ENCODE data around the gene AGFG1.

AGFG1 gene

GRCh38 chr2:227462462-227462951 is 9.4 kb upstream of the AGFG1 start:
- no peak for DNase-seq (ENCODE audit: low spot score)

GRCh38 chr2:227462972-227463931 is 8.7 kb upstream of the AGFG1 start:
- DNase-seq (ENCODE audit: low spot score), result no peak

GRCh38 chr2:227464361-227464760 is 7.6 kb upstream of the AGFG1 start:
- no peak for DNase-seq (ENCODE audit: low spot score)

GRCh38 chr2:227464851-227465250 is 7.1 kb upstream of the AGFG1 start:
- no peak for DNase-seq (ENCODE audit: low spot score)

DNA sequence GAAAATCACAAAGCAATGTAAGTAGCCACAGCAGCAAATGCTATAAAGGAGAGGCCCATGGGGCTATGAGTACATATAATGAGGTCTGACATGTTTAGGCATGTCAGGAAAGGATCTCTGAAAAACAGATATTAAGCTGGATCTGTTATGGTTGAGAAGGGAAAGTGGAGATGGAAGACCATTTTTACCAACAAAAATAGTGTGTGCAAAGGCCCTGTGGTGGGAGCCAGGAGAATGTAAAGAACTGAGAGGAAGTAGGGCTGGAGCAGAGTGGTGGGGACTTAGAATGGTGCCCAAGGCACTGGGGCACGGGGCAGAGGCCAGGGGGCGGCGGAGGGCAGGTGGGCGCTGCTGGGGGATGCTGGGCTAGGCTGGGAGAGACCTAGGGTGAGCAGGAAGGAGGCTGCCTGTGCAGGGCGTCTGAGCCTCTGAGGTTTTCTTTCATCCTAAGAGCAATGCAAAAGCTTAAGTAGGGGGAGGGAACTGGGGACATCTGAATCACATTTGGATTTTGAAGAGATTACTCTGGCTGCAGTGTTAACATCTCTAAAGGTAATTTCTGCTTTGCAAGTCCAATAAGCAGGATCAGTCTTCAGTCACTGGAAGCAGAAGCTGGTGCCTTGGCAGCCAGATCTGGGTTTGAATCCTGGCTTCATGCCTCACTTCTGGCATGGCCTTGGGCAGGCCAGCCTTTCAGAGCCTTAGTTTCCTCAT is 4.9 kb upstream of the AGFG1 start:
- no peak for DNase-seq (ENCODE audit: low spot score)

GRCh38 chr2:227471412-227471811 is 544 bp upstream of the AGFG1 start:
- DNase-seq (ENCODE audit: low spot score), result no peak

DNA sequence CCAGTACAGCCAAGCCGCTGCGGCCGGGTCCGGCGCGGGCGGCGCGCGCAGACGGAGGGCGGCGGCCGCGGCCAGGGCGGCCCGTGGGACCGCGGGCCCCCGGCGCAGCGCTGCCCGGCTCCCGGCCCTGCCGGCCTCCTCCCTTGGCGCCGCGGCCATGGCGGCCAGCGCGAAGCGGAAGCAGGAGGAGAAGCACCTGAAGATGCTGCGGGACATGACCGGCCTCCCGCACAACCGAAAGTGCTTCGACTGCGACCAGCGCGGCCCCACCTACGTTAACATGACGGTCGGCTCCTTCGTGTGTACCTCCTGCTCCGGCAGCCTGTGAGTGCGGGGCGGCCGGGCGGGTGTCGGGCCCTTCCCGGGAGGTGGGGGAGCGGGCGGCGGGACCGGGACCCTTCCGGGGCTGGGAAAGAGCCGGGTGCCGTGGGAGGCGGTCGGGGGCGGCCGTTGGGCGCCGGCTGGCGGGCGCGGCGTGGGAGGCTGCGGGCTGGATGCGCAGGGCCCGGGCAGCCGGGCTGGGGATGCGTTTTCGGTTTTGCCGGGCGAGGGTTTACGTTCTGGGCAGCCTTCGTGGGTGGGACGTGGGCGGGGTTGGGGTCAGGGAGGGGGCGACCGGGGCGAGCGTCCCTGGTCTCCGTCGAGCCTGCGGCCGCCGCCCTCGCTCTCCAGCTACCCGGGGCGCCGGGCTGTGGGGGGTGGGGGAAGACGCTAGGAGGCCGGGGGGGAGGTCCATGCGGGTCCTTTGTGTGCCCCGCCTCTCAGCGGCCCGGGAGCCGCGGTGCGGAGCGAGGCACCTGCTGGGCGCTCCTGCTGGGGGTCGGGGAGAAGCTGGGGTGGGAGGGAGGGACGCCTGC is 537 bp downstream of the AGFG1 start:
- DNase-seq (ENCODE audit: low spot score), result peak; percentile 70

DNA sequence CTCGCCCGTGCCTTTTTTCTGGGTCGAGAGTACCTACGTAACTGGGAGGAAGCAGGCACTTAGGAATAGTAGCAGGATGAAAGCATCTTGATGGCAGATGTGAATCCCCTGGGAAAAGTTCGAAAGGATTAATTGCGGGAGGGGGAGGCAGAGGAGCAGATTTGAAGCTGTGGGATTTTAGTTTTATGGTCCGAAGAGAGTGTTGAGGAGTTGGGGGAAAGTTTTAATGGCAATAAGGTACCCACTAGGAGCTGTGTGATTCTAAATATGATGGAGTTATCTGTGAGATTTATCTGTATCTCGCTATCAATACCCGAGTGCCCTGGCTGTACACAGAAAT is 1.1 kb downstream of the AGFG1 start:
- DNase-seq (ENCODE audit: low spot score), result no peak

DNA sequence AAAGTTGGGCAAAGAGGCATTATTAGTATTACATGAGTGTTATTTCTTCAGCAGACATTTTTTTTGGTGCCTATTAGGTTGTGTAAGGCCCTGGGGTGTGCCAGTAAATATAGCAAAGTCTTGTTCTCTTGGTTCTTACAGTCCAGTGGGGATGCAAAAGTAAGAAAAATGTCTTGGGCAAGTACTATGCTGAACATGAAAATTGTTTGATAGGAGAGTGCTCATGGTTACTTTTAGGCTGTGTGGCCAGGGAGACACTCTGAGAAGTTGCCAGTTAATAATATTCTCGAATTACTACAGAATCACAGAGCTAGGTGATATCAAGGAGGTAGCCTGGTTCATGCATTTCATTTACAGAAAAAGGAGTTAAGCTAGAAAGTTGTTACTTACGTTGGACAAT is 1.9 kb downstream of the AGFG1 start:
- no peak for DNase-seq (ENCODE audit: low spot score)

- no peak for DNase-seq (ENCODE audit: low spot score)
Measured at GRCh38 chr2:227474410-227474809, 2.5 kb downstream of the AGFG1 start.

DNA sequence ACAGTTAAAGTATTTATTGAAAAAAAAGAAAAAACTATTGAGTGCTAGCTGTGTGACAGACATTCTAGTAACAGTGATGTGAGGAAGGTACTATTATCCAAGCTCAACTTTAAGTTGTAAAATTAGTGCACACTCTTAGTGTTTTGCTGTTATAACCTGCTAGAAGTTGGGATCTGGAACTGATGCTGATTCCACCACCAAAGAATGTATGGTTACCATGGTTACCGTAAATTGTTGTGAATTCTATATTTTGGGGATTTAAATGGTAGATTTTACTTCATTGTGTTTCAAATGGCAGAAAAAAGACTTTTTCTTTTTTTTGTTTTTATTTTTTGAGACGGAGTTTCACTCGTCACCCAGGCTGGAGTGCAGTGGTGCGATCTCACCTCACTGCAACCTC is 5.3 kb downstream of the AGFG1 start:
- DNase-seq (ENCODE audit: low spot score), result no peak

GRCh38 chr2:227479865-227480475 is 8.0 kb downstream of the AGFG1 start:
- DNase-seq (ENCODE audit: low spot score), result no peak

GRCh38 chr2:227480528-227480927 is 8.6 kb downstream of the AGFG1 start:
- DNase-seq (ENCODE audit: low spot score), result no peak

- no peak for DNase-seq (ENCODE audit: low spot score)
Measured at GRCh38 chr2:227482638-227483340, 10.8 kb downstream of the AGFG1 start.

GRCh38 chr2:227485429-227485828 is 13.5 kb downstream of the AGFG1 start:
- DNase-seq (ENCODE audit: low spot score), result no peak

- no peak for DNase-seq (ENCODE audit: low spot score)
Measured at GRCh38 chr2:227486688-227487087, 14.7 kb downstream of the AGFG1 start.

- no peak for DNase-seq (ENCODE audit: low spot score)
Measured at GRCh38 chr2:227488045-227488444, 16.1 kb downstream of the AGFG1 start.

- no peak for DNase-seq (ENCODE audit: low spot score)
Measured at GRCh38 chr2:227491386-227491785, 19.4 kb downstream of the AGFG1 start.

- no peak for DNase-seq (ENCODE audit: low spot score)
Measured at GRCh38 chr2:227493524-227493923, 21.6 kb downstream of the AGFG1 start.

- DNase-seq (ENCODE audit: low spot score), result no peak
Measured at GRCh38 chr2:227497158-227497557, 25.2 kb downstream of the AGFG1 start.

- no peak for DNase-seq (ENCODE audit: low spot score)
Measured at GRCh38 chr2:227499627-227500300, 27.8 kb downstream of the AGFG1 start.

All from iPS-NIHi11 (cell line).